ENCODE data around the gene GM2A.

- TF ChIP-seq CTCF (IDR thresholded peaks at IDR 0.05), result no peak
- no peak for TF ChIP-seq POLR2A (IDR thresholded peaks at IDR 0.05)
Measured at GRCh38 chr5:151244206-151244605, 8.8 kb upstream of the GM2A start.

All from esophagus squamous epithelium (tissue), 4 donors.